ENCODE measurements around the gene XAF1. TPM values are rescaled to one million over a fixed set of nuclear protein-coding genes. Genes with fewer than 3 reads are reported as not detected.
"Not testable (repeated sequence)": the region's sequence is repeated elsewhere in the genome, so short reads cannot be mapped to it uniquely, and the experiment has no call there.

The XAF1 gene
- total and polyA plus RNA-seq, 10 of the 15 experiments (the other 5 are each of a cell fraction or from before 2014, with no cell fraction given): 16.3 to 59.1 (median 44.6) TPM

GRCh38 chr17:6772016-6772415 is 16.2 kb downstream of the XAF1 start (continued):
- TF ChIP-seq PBX3 (IDR thresholded peaks at IDR 0.05; ENCODE audit: insufficient replicate concordance, low read depth, low read length) (no peak), IKZF1 (conservative IDR thresholded peaks at IDR 0.05) (no peak), MYC (IDR thresholded peaks at IDR 0.05; ENCODE audit: insufficient read depth, insufficient read length, insufficient replicate concordance, low read length, severe bottlenecking) (no peak)

GRCh38 chr17:6774906-6775305 is 19.1 kb downstream of the XAF1 start:
- POLR2A ChIA-PET; H4K20me1 ChIP-seq (ENCODE audit: control insufficient read depth, insufficient read depth); H3K27me3 ChIP-seq (replicated peaks in 1 of 2; ENCODE audit: control insufficient read depth in 2 of 2, insufficient read depth in 2 of 2, low read length in 1 of 2); SMC1A ChIA-PET (ENCODE audit: uncharacterized antibody, unreplicated experiment); ATAC-seq; H3K9ac ChIP-seq (ENCODE audit: control insufficient read depth, insufficient read depth, low read length); H2AFZ ChIP-seq (ENCODE audit: control insufficient read depth, low read depth, low read length); DNase-seq (ENCODE audit: low read depth, low spot score); FAIRE-seq; H3K27ac ChIP-seq (ENCODE audit: control insufficient read depth, insufficient read depth); H3K4me3 ChIP-seq; H3K4me2 ChIP-seq (ENCODE audit: control insufficient read depth, insufficient read depth); H3K79me2 ChIP-seq (ENCODE audit: control insufficient read depth, insufficient read depth, low read length); in situ Hi-C loops (cut with MboI); intact Hi-C loops (cut with micrococcal nuclease; ENCODE audit: unreplicated experiment); H3K4me1 ChIP-seq (ENCODE audit: control insufficient read depth, insufficient read depth, low read length); BruUV-seq (replicated peaks); RAD21 ChIA-PET (ENCODE audit: unreplicated experiment): not testable (repeated sequence)
- CTCF ChIA-PET: interaction anchor here (1.0 kb wide), 1 partner anchor 136 kb away, joined by 3 read pairs; no protein-coding TSS in a partner anchor
- 86% methylated on average over 7 of the region's 8 CpGs for WGBS (ENCODE audit: insufficient coverage, insufficient replicate concordance, low lambda C conversion rate, missing lambda C conversion rate)
- Histone ChIP-seq H3K36me3 (ENCODE audit: control insufficient read depth in 2 of 2, insufficient read depth in 2 of 2, low read length in 1 of 2) (peaks cover 5 to 28% of the 10 kb centered on the region in 2 experiments), H3K9me3 (replicated peaks; ENCODE audit: control insufficient read depth, insufficient read depth, low read length) (peaks cover 21% of the 10 kb centered on the region)

- ATAC-seq (peak; percentile 32), FAIRE-seq (no peak), DNase-seq (ENCODE audit: low read depth, low spot score) (no peak)
- peaks cover 16% of the 10 kb centered on the region for H3K9me3 ChIP-seq (replicated peaks; ENCODE audit: control insufficient read depth, insufficient read depth, low read length)
- H3K79me2 ChIP-seq (ENCODE audit: control insufficient read depth, insufficient read depth, low read length): no peaks in the 10 kb centered on the region
- SMC1A ChIA-PET (ENCODE audit: uncharacterized antibody, unreplicated experiment): no interaction called here
- no peaks in the 10 kb centered on the region for H3K4me1 ChIP-seq (ENCODE audit: control insufficient read depth, insufficient read depth, low read length)
- 65% methylated on average over 38 of the region's 49 CpGs for WGBS (ENCODE audit: insufficient coverage, insufficient replicate concordance, low lambda C conversion rate, missing lambda C conversion rate)
- H3K27ac ChIP-seq (ENCODE audit: control insufficient read depth, insufficient read depth): no peak within 1 kb of the TSS
- no peaks in the 10 kb centered on the region for H3K27me3 ChIP-seq (replicated peaks in 1 of 2; ENCODE audit: control insufficient read depth in 2 of 2, insufficient read depth in 2 of 2, low read length in 1 of 2)
- POLR2A ChIA-PET: no interaction called here
- in situ Hi-C loops (cut with MboI): no loop called here
- RAD21 ChIA-PET (ENCODE audit: unreplicated experiment): no interaction called here
- H3K4me3 ChIP-seq: no peak within 1 kb of the TSS
- CTCF ChIA-PET: no interaction called here
- no peak within 1 kb of the TSS for H3K9ac ChIP-seq (ENCODE audit: control insufficient read depth, insufficient read depth, low read length)
- no peaks in the 10 kb centered on the region for H4K20me1 ChIP-seq (ENCODE audit: control insufficient read depth, insufficient read depth)
- intact Hi-C loops (cut with micrococcal nuclease; ENCODE audit: unreplicated experiment): no loop called here
- H3K4me2 ChIP-seq (ENCODE audit: control insufficient read depth, insufficient read depth): no peak within 1 kb of the TSS
- no TSS peak for BruUV-seq (replicated peaks)
- peaks cover 2 to 20% of the 10 kb centered on the region in 2 experiments for H3K36me3 ChIP-seq (ENCODE audit: control insufficient read depth in 2 of 2, insufficient read depth in 2 of 2, low read length in 1 of 2)
- H2AFZ ChIP-seq (ENCODE audit: control insufficient read depth, low read depth, low read length): no peak within 1 kb of the TSS
- TF ChIP-seq BCL3 (IDR thresholded peaks at IDR 0.05; ENCODE audit: borderline replicate concordance, insufficient read depth, low read depth, low read length, poor library complexity, severe bottlenecking): peak; percentile 16
- no peak for TF ChIP-seq ZNF592 (IDR thresholded peaks at IDR 0.05)
- peak; percentile 65 for TF ChIP-seq POLR2A (IDR thresholded peaks at IDR 0.05; ENCODE audit: low read depth, low read length)
- TF ChIP-seq RAD21 (IDR thresholded peaks at IDR 0.05; ENCODE audit: insufficient read depth, low read depth, low read length): no peak
- no peak for TF ChIP-seq SREBF1 (IDR thresholded peaks at IDR 0.05; ENCODE audit: low read length)
Observed at GRCh38 chr17:6775871-6776405, 20.1 kb downstream of the XAF1 start, which contains the start of gene FBXO39. Gene FBXO39, plus strand, starts transcription at chr17:6776215. Its CDS starts 3,654 bp downstream, at chr17:6779869.
